Ureter (tissue), 1 donor: ENCODE results near the gene NUCB2. TPM values are rescaled to one million over a fixed set of nuclear protein-coding genes. Genes with fewer than 3 reads are reported as not detected.

Source experiments
- total RNA-seq: library from RNA; stranded (reverse); gene quantifications from one replicate; pipeline ENCODE4 v1.2.4, GENCODE V29; 2023
- donor health status: DM: yes; HTN: yes; CAD: no.

Gene NUCB2
- total RNA-seq, 1 donor from 2014 or later = 60.1 TPM

Other genes starting within 250 kb of the NUCB2 start
- 1,165 TPM for gene RPS13, start 199.1 kb upstream of the NUCB2 start, total RNA-seq
- 97.3 TPM for gene PIK3C2A, start 68.8 kb upstream of the NUCB2 start, total RNA-seq
- gene NCR3LG1, start 75.1 kb downstream of the NUCB2 start, total RNA-seq = 3.4 TPM
- 0.70 TPM for gene KCNJ11, start 111.9 kb downstream of the NUCB2 start, total RNA-seq
- gene ABCC8, start 200.1 kb downstream of the NUCB2 start, total RNA-seq = 19.4 TPM